Measurements from ENCODE around the gene TSHZ2. TPM values are rescaled to one million over a fixed set of nuclear protein-coding genes. Genes with fewer than 3 reads are reported as not detected.

Gene TSHZ2
- total and polyA plus RNA-seq, 2 of the 4 experiments (the other 2 are of a cell fraction), result under 0.01 to 0.02 TPM

- no peak overlapping the region for H4K8ac ChIP-seq (ENCODE audit: low read depth in 2 of 2, low read length in 2 of 2)
- H4K20me1 ChIP-seq (ENCODE audit: insufficient read depth, low read length), result no peaks in the 10 kb centered on the region
- H3K9me1 ChIP-seq (ENCODE audit: insufficient read depth, low read length), result no peaks in the 10 kb centered on the region
- no peak overlapping the region for H3K14ac ChIP-seq (replicated peaks; ENCODE audit: low read depth, low read length)
- H2AK5ac ChIP-seq (ENCODE audit: low read depth, low read length), result no peak overlapping the region
- H3K79me1 ChIP-seq (ENCODE audit: low read depth in 1 of 2, low read length in 2 of 2), result no peaks in the 10 kb centered on the region
- H3K4me1 ChIP-seq (ENCODE audit: control insufficient read depth, insufficient read depth, low read length), result no peaks in the 10 kb centered on the region
- no peak overlapping the region for H3K27ac ChIP-seq (ENCODE audit: insufficient read depth, low read length)
- DNase-seq (no peak), ATAC-seq (ENCODE audit: low read depth) (no peak)
- TF ChIP-seq SMC3 (IDR thresholded peaks at IDR 0.05; ENCODE audit: low read depth, low read length) (no peak), USF2 (IDR thresholded peaks at IDR 0.05; ENCODE audit: low read depth, low read length) (no peak), RFX5 (IDR thresholded peaks at IDR 0.05; ENCODE audit: low read depth, low read length) (no peak), FOS (IDR thresholded peaks at IDR 0.05; ENCODE audit: low read depth, low read length) (no peak), MAZ (IDR thresholded peaks at IDR 0.05; ENCODE audit: borderline replicate concordance, low read depth, low read length) (no peak), MAFK (IDR thresholded peaks at IDR 0.05; ENCODE audit: low read depth, low read length) (no peak)
- no peak overlapping the region for H3K4ac ChIP-seq (ENCODE audit: low read depth, low read length)
- no peak overlapping the region for H2AFZ ChIP-seq (replicated peaks; ENCODE audit: low read length, poor library complexity)
- intact Hi-C loops (cut with micrococcal nuclease) (no loop called here), in situ Hi-C loops (cut with MboI; ENCODE audit: low sequenced_read_pairs) (no loop called here), dilution Hi-C loops (cut with HindIII; ENCODE audit: low sequenced_read_pairs, unreplicated experiment) (no loop called here)
- H4K5ac ChIP-seq (ENCODE audit: low read depth, low read length), result no peak overlapping the region
- no peak overlapping the region for H4K91ac ChIP-seq (ENCODE audit: insufficient read depth, low read depth, low read length)
- no peak overlapping the region for H2BK120ac ChIP-seq (ENCODE audit: low read depth, low read length)
- no peaks in the 10 kb centered on the region for H3K36me3 ChIP-seq (ENCODE audit: control insufficient read depth, insufficient read depth, low read length)
- no peak overlapping the region for H2BK5ac ChIP-seq (ENCODE audit: low read depth, low read length, poor library complexity, severe bottlenecking)
- no peak overlapping the region for H2BK20ac ChIP-seq (ENCODE audit: low read depth, low read length)
- H3K9me3 ChIP-seq (ENCODE audit: control insufficient read depth, insufficient read depth, low read length), result peaks cover 7% of the 10 kb centered on the region; the same call in 1 of the 2 replicates
- ChIA-PET CTCF (no interaction called here), POLR2A (ENCODE audit: unreplicated experiment) (no interaction called here)
- H3K27me3 ChIP-seq (ENCODE audit: control insufficient read depth, insufficient read depth, low read length), result no peaks in the 10 kb centered on the region
- no peak overlapping the region for H2AK9ac ChIP-seq (replicated peaks; ENCODE audit: low read depth, low read length, poor library complexity)
- H3K56ac ChIP-seq (ENCODE audit: extremely low read depth, insufficient read depth, low read length), result no peak overlapping the region
- WGBS, 2 experiments (ENCODE audit: extremely low coverage in 2 of 2, insufficient read length in 1 of 2), result no CpG with 5 or more reads among the region's 3 CpGs
- no peak overlapping the region for H3K4me3 ChIP-seq (ENCODE audit: insufficient read depth, low read depth, low read length)
- H3K18ac ChIP-seq (ENCODE audit: low read depth, low read length), result no peak overlapping the region
- no peak overlapping the region for H3K23ac ChIP-seq (ENCODE audit: low read depth, low read length)
- H2BK15ac ChIP-seq (ENCODE audit: low read depth, low read length), result no peak overlapping the region
- no peak overlapping the region for H3K4me2 ChIP-seq (ENCODE audit: low read depth, low read length)
- no peak overlapping the region for H3K9ac ChIP-seq (ENCODE audit: low read depth, low read length)
- no TSS peak for BruUV-seq (replicated peaks)
Measured at GRCh38 chr20:53042521-53042920, 70.4 kb downstream of the TSHZ2 start.

Data from IMR-90 (cell line).